CD4-positive, alpha-beta T cell treated with Interleukin-17A for 1 hour (primary cell): Measurements from ENCODE around the gene HOXC10.

ENCODE experiments used
- DNase-seq: peaks from one replicate; pipeline ENCODE4 v3.0.0-alpha.2; 2020

HOXC10 gene

DNA sequence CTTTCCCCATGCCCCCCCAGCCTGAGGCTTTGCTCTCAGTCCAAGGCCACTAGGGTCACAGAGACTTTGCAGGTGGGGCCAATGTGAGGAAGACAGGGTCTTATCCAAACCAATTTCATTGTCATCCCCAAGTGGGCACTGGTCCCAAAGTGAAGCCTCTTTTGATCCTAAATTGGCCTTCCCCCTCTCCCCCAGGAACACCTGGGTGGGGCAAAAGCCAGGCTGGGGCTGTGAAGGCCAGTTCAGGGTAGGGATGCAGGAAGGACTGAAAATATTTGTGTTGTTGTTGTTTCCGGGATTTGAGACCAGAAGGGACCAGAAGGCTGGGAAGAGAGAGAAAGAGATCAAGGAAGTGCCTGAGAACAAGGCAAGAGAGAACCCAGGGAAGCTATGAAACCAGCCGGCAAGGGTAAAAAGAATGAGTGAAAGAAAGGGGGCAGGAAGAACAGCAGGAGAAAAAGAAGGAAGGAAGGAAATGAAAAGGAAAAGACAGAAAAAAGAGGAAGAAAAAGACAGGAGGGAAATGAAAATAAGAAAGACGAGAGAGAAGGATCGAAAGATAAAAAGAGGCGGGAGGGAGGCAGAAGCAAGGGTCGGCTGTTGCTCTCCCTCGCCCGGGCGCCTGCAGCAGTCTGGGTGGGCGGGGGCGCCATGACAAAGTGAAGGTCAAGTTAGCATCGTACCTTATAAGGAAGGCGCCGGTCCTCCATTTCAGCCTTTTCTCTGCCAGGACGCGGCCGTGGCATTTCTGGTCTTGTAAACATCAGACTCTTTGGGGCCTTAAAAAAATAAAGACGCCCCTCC is 19.5 kb upstream of the HOXC10 start:
- DNase-seq, result no peak

- DNase-seq, result no peak
Observed at GRCh38 chr12:53966085-53966384, 18.9 kb upstream of the HOXC10 start.

DNA sequence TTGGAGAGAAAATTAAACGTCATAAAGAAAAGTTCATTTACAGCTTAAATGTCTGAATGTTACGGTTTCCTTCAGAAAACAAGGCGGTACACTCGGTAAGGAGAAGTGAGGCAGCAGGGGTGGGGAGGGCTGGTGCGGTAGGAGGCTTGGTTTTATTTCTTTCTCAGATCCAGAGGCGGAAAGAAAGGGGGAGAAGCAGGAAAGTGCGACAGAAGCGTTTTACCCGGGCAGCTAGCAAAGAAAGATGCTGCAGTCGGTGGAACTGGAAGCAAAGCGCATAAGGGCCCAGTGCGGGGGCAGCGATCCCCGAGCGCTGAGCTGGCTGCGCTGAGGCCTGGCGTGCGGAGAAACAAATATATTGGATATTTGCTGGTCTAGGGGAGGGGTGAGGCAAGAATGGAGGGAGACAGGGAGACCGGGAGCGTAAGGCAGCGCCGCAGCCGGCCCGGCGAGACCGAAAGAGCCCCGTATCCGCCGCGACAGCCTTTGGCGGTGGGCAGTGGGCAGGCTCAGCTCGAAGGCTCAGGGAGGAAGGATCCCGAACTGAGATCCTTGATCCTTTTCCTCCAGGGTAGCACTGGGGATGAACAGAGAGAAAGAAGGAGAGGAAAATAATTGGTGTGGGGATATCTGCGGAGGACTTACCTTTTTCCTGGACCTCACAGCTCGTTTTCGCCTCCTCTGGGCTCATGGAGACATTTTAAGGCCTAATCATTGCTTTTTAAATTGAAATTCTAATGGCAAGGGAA is 18.4 kb upstream of the HOXC10 start:
- DNase-seq, result no peak

GRCh38 chr12:53967421-53967925 is 17.5 kb upstream of the HOXC10 start:
- no peak for DNase-seq

GRCh38 chr12:53968214-53969127 is 16.5 kb upstream of the HOXC10 start:
- DNase-seq, result no peak

- DNase-seq, result no peak
Observed at GRCh38 chr12:53969588-53970259, 15.2 kb upstream of the HOXC10 start.

DNA sequence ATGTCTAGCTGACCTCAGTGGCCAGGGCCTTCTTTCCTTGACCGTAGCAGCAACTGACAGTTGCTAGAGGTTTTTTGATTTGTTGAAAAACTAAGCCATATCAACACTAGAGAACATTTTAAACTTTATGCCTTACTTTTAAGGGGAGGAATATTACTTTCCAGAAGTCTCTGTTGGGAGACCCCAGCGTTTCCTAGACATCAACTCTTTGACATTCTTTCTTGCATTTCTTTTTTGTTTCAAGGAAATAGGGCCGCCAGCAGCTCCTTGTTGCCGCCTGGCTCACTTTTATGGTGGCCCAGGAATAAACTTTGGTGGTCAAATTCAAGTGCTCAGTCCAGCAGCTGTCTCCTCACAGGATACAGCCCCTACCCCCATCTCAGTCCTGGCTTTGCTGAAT is 14.5 kb upstream of the HOXC10 start:
- DNase-seq, result no peak

GRCh38 chr12:53971129-53971528 is 13.8 kb upstream of the HOXC10 start:
- no peak for DNase-seq

- DNase-seq, result no peak
Observed at GRCh38 chr12:53971686-53972085, 13.3 kb upstream of the HOXC10 start.

- DNase-seq, result no peak
Observed at GRCh38 chr12:53972152-53972702, 12.7 kb upstream of the HOXC10 start.

DNA sequence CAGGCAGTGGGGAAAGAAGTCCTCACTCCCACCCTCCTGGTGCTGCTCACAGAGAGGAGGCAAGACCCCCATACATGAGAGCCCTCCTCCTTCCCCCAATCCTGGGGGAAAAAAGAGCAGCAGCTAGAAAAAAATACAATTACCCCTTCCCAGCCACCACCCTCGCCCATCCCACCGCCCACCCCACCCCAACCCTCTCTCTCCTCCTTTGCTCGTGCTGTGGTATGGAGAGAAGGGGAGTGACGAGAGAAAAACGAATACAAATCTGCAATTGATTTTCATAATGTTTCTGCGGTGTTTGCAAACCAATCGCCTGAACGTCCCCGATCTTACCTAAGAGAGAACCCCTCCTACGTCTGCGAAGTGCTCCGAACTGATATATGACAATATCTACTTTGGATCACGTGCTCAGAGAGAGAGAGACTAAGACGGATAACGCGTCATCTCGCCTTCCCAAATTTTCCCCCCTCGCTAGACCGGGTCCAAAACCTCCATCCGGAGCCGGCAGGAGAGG is 12.2 kb upstream of the HOXC10 start, which contains the start of gene HOXC11:
Gene HOXC11 (plus strand): TSS at position 405 of the 514 bp plus-strand sequence. CDS start 116 bp downstream, outside the sequence.
- no peak for DNase-seq

DNA sequence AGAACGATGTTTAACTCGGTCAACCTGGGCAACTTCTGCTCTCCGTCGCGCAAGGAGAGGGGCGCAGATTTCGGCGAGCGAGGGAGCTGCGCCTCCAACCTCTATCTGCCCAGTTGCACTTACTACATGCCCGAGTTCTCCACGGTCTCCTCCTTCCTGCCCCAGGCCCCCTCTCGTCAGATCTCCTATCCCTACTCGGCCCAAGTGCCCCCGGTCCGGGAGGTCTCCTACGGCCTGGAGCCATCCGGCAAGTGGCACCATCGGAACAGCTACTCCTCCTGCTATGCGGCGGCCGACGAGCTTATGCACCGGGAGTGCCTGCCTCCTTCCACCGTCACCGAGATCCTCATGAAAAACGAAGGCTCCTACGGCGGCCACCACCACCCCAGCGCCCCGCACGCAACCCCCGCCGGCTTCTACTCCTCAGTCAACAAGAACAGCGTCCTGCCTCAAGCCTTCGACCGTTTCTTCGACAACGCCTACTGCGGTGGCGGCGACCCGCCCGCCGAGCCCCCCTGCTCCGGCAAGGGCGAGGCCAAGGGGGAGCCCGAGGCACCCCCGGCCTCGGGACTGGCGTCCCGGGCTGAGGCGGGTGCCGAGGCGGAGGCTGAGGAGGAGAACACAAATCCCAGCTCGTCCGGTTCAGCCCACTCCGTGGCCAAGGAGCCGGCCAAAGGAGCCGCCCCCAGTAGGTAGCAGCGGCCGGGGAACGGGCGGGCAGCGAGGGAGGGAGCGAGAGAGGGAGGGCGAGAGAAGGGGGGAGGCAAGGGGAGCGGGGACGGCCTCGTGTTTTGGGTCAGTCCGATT is 11.5 kb upstream of the HOXC10 start:
- DNase-seq, result no peak

DNA sequence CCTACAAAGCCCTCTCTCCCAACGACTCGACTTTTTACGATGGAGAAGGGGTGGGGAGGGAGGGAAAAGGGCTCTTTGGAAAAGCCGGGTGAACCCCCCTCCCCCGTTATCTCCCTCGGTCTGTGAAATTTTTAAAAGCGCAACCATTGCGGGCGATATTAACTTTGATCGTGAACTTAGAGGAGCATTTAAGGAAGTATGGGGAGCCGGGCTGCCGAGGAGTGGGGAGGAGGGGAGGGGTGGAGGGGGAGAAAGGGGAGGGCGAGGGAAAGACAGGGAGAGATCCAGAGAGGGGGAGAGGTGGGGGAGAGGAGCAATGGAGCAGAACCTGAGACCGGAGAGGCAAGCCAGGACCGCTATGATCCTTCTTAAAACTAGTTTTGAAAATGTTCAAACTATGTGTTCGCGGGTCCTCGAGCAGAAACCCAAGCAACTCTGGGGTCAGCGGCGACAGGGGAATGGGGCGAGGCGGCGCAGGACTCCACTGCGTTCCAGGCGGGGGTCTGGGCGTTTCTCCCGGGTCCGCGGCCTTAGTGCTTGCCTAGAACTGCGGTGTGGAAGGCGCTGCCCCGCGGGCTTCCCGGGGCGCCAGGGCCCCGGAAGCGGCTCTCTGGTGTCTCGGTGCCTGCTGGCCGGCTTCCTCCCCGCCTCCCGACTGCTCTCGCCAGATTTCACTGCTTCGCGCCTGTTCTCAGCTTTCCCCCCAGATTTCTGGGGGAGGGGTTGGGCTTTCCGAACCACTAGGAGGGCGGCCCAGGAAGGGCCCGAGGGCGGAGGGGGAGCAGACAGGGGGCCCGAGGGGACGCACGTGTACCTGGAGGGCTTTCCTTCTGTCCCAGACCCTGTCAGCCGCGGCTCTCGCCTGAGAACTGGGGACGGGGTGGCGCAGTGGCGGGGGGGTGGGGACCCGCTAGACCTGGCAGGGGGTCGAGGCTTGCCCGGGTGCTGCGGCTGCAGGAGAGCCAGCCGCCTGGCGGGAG is 10.6 kb upstream of the HOXC10 start, which contains the start of gene HOTAIR:
Gene HOTAIR (minus strand): TSS at position 871 of the 980 bp plus-strand sequence.
- DNase-seq, result no peak

DNA sequence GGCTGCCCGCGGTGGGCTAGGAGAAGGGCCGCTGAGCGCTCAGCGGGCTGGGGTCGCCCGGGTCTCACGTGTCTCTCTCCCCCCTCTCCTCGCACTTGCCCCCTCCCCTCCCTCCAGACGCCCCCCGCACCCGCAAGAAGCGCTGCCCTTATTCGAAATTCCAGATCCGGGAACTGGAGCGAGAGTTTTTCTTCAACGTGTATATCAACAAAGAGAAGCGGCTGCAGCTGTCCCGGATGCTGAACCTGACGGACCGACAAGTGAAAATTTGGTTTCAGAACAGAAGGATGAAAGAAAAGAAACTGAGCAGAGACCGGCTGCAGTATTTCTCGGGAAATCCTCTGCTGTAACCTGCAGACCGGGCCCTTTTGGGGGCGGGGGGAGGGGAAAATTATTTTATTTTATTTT is 9.9 kb upstream of the HOXC10 start:
- no peak for DNase-seq

GRCh38 chr12:53975479-53976152 is 9.3 kb upstream of the HOXC10 start:
- no peak for DNase-seq

DNA sequence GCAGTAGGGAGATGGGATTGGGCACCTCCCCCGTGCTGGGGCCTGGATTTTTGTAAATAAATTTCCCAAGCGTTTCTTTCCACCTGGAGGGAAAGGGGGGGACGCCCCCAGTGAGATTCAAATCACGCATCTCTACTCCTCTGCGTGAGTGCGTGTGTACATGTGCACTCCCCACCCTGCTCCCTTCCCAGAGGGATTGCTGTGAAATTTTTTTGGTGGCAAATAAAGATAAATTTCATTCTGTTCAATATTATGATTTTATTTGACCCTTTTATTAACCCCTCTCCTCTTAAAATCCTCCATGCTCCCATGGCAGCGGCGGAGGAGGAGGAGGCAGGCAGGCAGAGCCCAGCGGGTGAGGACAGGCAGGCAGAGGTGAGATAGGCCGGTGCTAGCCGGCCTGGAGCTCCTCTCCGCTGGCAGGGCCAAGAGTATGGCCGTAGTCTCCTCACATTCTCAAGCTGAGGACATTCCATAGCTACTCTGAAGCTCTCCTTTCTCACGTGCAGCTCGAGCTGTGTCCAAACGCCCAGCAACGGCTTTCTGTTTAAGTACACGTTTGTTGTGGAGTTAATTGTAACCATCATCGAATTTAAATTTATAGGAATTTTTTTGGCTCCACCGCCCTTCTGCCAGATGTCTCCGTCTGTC is 8.6 kb upstream of the HOXC10 start:
- no peak for DNase-seq

GRCh38 chr12:53976823-53977595 is 7.9 kb upstream of the HOXC10 start:
- DNase-seq, result no peak
